ENCODE data around the gene ARSI.

- TF ChIP-seq CTCF (IDR thresholded peaks at IDR 0.05; ENCODE audit: insufficient read depth, low read length) (no peak), GABPA (IDR thresholded peaks at IDR 0.05; ENCODE audit: low read depth) (no peak), REST (IDR thresholded peaks at IDR 0.05; ENCODE audit: insufficient replicate concordance, low read depth) (no peak), POLR2AphosphoS5 (IDR thresholded peaks at IDR 0.05; ENCODE audit: low read depth) (no peak)
These were observed 23.2 kb downstream of the ARSI start for GRCh38 chr5:150279330-150280020.
